Measurements from ENCODE around the gene ZFYVE1.

- no peak for TF ChIP-seq CTCF (IDR thresholded peaks at IDR 0.05)
- no peak for TF ChIP-seq POLR2A (IDR thresholded peaks at IDR 0.05)
These were observed 28.3 kb upstream of the ZFYVE1 start for GRCh38 chr14:73055251-73055650.
